HepG2 (cell line): ENCODE data around the gene SV2A. TPM values are rescaled to one million over a fixed set of nuclear protein-coding genes. Genes with fewer than 3 reads are reported as not detected.
"Not testable (repeated sequence)": the region's sequence is repeated elsewhere in the genome, so short reads cannot be mapped to it uniquely, and the experiment has no call there.

Experiments
- ATAC-seq: fragments of 200-7000 bp; cut with Tn5 transposase; 3 replicates; pipeline ENCODE4 v1.9.1; 2020; ENCODE audit warnings: mild to moderate bottlenecking, moderate library complexity
- BruUV-seq: library from RNA; stranded (reverse); fragments of 400-500 nt; replicated peaks from 2 replicates; lab custom pipeline; 2021; lab: Mats Ljungman, UMichigan
- CTCF ChIA-PET: fragments of 300-600 bp; formaldehyde crosslinking; extraction: SDS; loops from one replicate; lab custom pipeline; 2021; ENCODE audit warnings: low total read pairs, inconsistent platforms, low intra/inter-chr PET ratio; lab: Yijun Ruan, JAX
- POLR2A ChIA-PET: fragments of 350-600 bp; sonication (Branson Sonifier 250); formaldehyde crosslinking; loops from one replicate; lab custom pipeline; 2020; ENCODE audit warnings: antibody characterized with exemption, inconsistent platforms; lab: Yijun Ruan, JAX
- DNase-seq: peaks from one replicate; pipeline ENCODE4 v3.0.0-alpha.2; 2015; ENCODE audit warnings: low spot score
- FAIRE-seq: peaks from 3 replicates; lab custom pipeline; 2011; peaks lifted over from hg19 to GRCh38; lab: Jason Lieb, UNC
- H2AFZ ChIP-seq: one replicate; pipeline ENCODE4 v1.6.1; 2011; ENCODE audit warnings: low read length, inconsistent platforms
- H3K27ac ChIP-seq: fragments of 300-600 bp; 3 replicates; pipeline ENCODE4 v1.8.0; 2011; ENCODE audit warnings: mixed run types, mild to moderate bottlenecking, mixed read lengths, low read length, inconsistent platforms; ENCODE audit not compliant: insufficient read depth; ENCODE audit errors: extremely low read length
- H3K27me3 ChIP-seq, 2 experiments: fragments of 200-600 bp in 1 of 2; 2 replicates in 1 of 2; 3 replicates in 1 of 2; pipeline versions ENCODE4 v1.6.0 to v1.8.0; 2011; ENCODE audit warnings: low read length in 2 of 2, mild to moderate bottlenecking in 2 of 2, moderate library complexity in 2 of 2, inconsistent platforms in 1 of 2; ENCODE audit not compliant: insufficient read depth in 2 of 2, control insufficient read depth in 1 of 2
- H3K36me3 ChIP-seq, 2 experiments: fragments of 200-600 bp in 1 of 2; replicated peaks in 1 of 2; 2 replicates in 1 of 2; 3 replicates in 1 of 2; pipeline versions ENCODE4 v1.5.1 to v1.8.0; 2011; ENCODE audit warnings: low read length in 2 of 2, inconsistent platforms in 1 of 2; ENCODE audit not compliant: insufficient read depth in 2 of 2, control insufficient read depth in 1 of 2
- H3K4me1 ChIP-seq: 2 replicates; pipeline ENCODE4 v1.5.1; 2012; ENCODE audit warnings: low read length, inconsistent platforms; ENCODE audit not compliant: insufficient read depth
- H3K4me2 ChIP-seq: 2 replicates; pipeline ENCODE4 v1.6.0; 2011; ENCODE audit warnings: low read depth, low read length, inconsistent platforms
- H3K4me3 ChIP-seq, 3 experiments: fragments of 200-600 bp in 1 of 3; sonication (generic), shearing (Covaris generic) in 1 of 3; replicated peaks in 1 of 3; 2 replicates each; pipeline ENCODE4 v1.5.1; 2011 to 2016; ENCODE audit warnings: low read length in 3 of 3, inconsistent platforms in 2 of 3, low read depth in 2 of 3, mild to moderate bottlenecking in 2 of 3, control low read depth in 1 of 3, mixed read lengths in 1 of 3; ENCODE audit not compliant: insufficient read depth in 1 of 3
- H3K79me2 ChIP-seq: one replicate; pipeline ENCODE4 v1.6.1; 2011; ENCODE audit warnings: low read length, inconsistent platforms; ENCODE audit not compliant: insufficient read depth
- H3K9ac ChIP-seq: 2 replicates; pipeline ENCODE4 v1.6.0; 2011; ENCODE audit warnings: mild to moderate bottlenecking, low read depth, low read length, inconsistent platforms; ENCODE audit not compliant: insufficient read depth
- H3K9me3 ChIP-seq: 2 replicates; pipeline ENCODE4 v1.5.1; 2012; ENCODE audit warnings: mild to moderate bottlenecking, low read length
- H4K20me1 ChIP-seq: 2 replicates; pipeline ENCODE4 v1.6.0; 2011; ENCODE audit warnings: inconsistent platforms, mild to moderate bottlenecking, low read length, moderate library complexity; ENCODE audit not compliant: insufficient read depth
- FOXJ3 ChIP-seq: sonication (generic); formaldehyde crosslinking; IDR thresholded peaks from 2 replicates; pipeline ENCODE4 v1.4.0; 2020; ENCODE audit warnings: missing genetic modification reagents, mild to moderate bottlenecking, borderline replicate concordance
- GLI4 ChIP-seq: sonication (generic); formaldehyde crosslinking; IDR thresholded peaks from 2 replicates; pipeline ENCODE4 v1.5.1; 2020; ENCODE audit warnings: missing genetic modification reagents, mild to moderate bottlenecking, moderate library complexity, borderline replicate concordance
- MIXL1 ChIP-seq: IDR thresholded peaks from 2 replicates; pipeline ENCODE4 v1.6.1; 2016
- NCOA5 ChIP-seq: sonication (generic); formaldehyde crosslinking; IDR thresholded peaks from 2 replicates; pipeline ENCODE4 v1.4.0; 2020; ENCODE audit warnings: missing genetic modification reagents
- NKX3-1 ChIP-seq: sonication (generic); formaldehyde crosslinking; IDR thresholded peaks from 2 replicates; pipeline ENCODE4 v1.5.0; 2020; ENCODE audit warnings: missing genetic modification reagents
- POLR2AphosphoS5 ChIP-seq: IDR thresholded peaks from 2 replicates; pipeline ENCODE4 v1.6.1; 2012; ENCODE audit warnings: low read depth, low read length
- ZBTB8A ChIP-seq: sonication (generic); formaldehyde crosslinking; IDR thresholded peaks from 2 replicates; pipeline ENCODE4 v1.4.0; 2020; ENCODE audit warnings: mild to moderate bottlenecking, low read depth, missing genetic modification reagents, borderline replicate concordance
- ZNF138 ChIP-seq: sonication (generic); formaldehyde crosslinking; IDR thresholded peaks from 2 replicates; pipeline ENCODE4 v1.5.0; 2020; ENCODE audit warnings: mild to moderate bottlenecking, low read depth, missing genetic modification reagents
- ZNF205 ChIP-seq: IDR thresholded peaks from 2 replicates; pipeline ENCODE4 v1.6.1; 2018; ENCODE audit warnings: missing biosample characterization, missing genetic modification reagents
- WGBS: methylation state at CpG from one replicate; pipeline ENCODE4 v1.1.6; 2017; ENCODE audit warnings: low lambda C conversion rate; 5-methylcytosine and 5-hydroxymethylcytosine counted together
- in situ Hi-C: cut with HindIII; loops from 2 replicates; pipeline ENCODE4 v1.10.0; 2017; ENCODE audit warnings: low pct_unique_long_range_greater_than_20kb; ENCODE audit not compliant: extremely low pct_ligation_motif_present
- intact Hi-C: fragments of 100-400 bp; cut with micrococcal nuclease; formaldehyde crosslinking; loops from one replicate; pipeline ENCODE4 v1.10.0; 2022; ENCODE audit not compliant: unreplicated experiment
- polyA plus RNA-seq, 8 experiments: library from polyadenylated mRNA; depleted of rRNA in 3 of 8; stranded (reverse) in 7 of 8; unstranded in 1 of 8; fragments of >200 nt; fragmentation: Illumina TruSeq in 4 of 8; extraction: Trizol in 4 of 8; gene quantifications; 2 replicates each; pipeline versions ENCODE4 v1.2.1 to v1.2.3, GENCODE V29; 2011 to 2016; ENCODE audit warnings: low read depth in 4 of 8, missing spikeins in 1 of 8, mixed read lengths in 1 of 8; ENCODE audit not compliant: insufficient read depth in 1 of 8
- total RNA-seq, 5 experiments: library from RNA; depleted of rRNA; stranded (reverse); fragments of >200 nt; fragmentation: Illumina TruSeq; extraction: Trizol; gene quantifications; 2 replicates each; pipeline ENCODE4 v1.2.3, GENCODE V29; 2016; ENCODE audit warnings: low read depth in 1 of 5
- TF ChIP-seq, protein P1 (sequence below): sonication (generic); formaldehyde crosslinking; IDR thresholded peaks from 2 replicates; pipeline ENCODE4 v1.5.0; 2020; ENCODE audit warnings: missing genetic modification reagents
- TF ChIP-seq, protein P2 (sequence below): sonication (generic); formaldehyde crosslinking; IDR thresholded peaks from 2 replicates; pipeline ENCODE4 v1.5.0; 2020; ENCODE audit warnings: mild to moderate bottlenecking, missing genetic modification reagents
- TF ChIP-seq, protein P3 (sequence below): sonication (generic); formaldehyde crosslinking; IDR thresholded peaks from 2 replicates; pipeline ENCODE4 v1.4.0; 2020; ENCODE audit warnings: missing genetic modification reagents, borderline replicate concordance
- TF ChIP-seq, protein P4 (sequence below): sonication (generic); formaldehyde crosslinking; IDR thresholded peaks from 2 replicates; pipeline ENCODE4 v1.4.0; 2020; ENCODE audit warnings: missing genetic modification reagents, low read depth, mild to moderate bottlenecking, borderline replicate concordance

The SV2A gene
- total and polyA plus RNA-seq, 2 of the 13 experiments (the other 11 are each of a cell fraction or from before 2014, with no cell fraction given) = 0.84 to 1.9 TPM

DNA sequence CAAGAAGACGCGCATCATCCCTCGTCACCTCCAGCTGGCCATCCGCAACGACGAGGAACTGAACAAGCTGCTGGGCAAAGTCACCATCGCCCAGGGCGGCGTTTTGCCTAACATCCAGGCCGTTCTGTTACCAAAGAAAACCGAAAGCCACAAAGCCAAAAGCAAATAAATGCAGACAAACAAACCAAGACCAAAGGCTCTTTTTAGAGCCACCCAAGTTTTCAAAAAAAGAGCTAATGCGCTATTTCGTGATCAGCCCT lies 30.5 kb downstream of the SV2A start:
- BruUV-seq, H3K27me3 ChIP-seq, H3K36me3 ChIP-seq, in situ Hi-C loops, H2AFZ ChIP-seq, H3K79me2 ChIP-seq, H3K9me3 ChIP-seq, intact Hi-C loops, FAIRE-seq, H4K20me1 ChIP-seq, CTCF ChIA-PET, DNase-seq: not testable (repeated sequence)
- Histone ChIP-seq H3K27ac (peak overlapping the region; percentile 95), H3K4me2 (peak overlapping the region; percentile 93), H3K4me3 (peak overlapping the region; percentile 63 to 76 (median 68)), H3K9ac (peak overlapping the region; percentile 87), H3K4me1 (peaks cover 40% of the 10 kb centered on the region)
- peak; percentile 0; the same call in 2 of the 3 replicates for ATAC-seq
- POLR2A ChIA-PET = interaction anchor here (0.9 to 5.4 kb wide), 22 partner anchors 9 to 300 kb away, joined by 3 to 74 read pairs (median 6); partner anchors contain the start of genes BOLA1, MTMR11, OTUD7B and PLEKHO1
- WGBS = 2% methylated on average over 7 of the region's 13 CpGs
- TF ChIP-seq, protein P1, sequence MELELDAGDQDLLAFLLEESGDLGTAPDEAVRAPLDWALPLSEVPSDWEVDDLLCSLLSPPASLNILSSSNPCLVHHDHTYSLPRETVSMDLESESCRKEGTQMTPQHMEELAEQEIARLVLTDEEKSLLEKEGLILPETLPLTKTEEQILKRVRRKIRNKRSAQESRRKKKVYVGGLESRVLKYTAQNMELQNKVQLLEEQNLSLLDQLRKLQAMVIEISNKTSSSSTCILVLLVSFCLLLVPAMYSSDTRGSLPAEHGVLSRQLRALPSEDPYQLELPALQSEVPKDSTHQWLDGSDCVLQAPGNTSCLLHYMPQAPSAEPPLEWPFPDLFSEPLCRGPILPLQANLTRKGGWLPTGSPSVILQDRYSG (CRISPR knock-in tag) = peak; percentile 43; the same call in 1 of the 2 replicates
- TF ChIP-seq ZNF205 = 0 out of 2 replicates have a peak, but pooled peaks have one; percentile 34
- TF ChIP-seq GLI4 = peak; percentile 5; the same call in 1 of the 2 replicates
- TF ChIP-seq, protein P2, sequence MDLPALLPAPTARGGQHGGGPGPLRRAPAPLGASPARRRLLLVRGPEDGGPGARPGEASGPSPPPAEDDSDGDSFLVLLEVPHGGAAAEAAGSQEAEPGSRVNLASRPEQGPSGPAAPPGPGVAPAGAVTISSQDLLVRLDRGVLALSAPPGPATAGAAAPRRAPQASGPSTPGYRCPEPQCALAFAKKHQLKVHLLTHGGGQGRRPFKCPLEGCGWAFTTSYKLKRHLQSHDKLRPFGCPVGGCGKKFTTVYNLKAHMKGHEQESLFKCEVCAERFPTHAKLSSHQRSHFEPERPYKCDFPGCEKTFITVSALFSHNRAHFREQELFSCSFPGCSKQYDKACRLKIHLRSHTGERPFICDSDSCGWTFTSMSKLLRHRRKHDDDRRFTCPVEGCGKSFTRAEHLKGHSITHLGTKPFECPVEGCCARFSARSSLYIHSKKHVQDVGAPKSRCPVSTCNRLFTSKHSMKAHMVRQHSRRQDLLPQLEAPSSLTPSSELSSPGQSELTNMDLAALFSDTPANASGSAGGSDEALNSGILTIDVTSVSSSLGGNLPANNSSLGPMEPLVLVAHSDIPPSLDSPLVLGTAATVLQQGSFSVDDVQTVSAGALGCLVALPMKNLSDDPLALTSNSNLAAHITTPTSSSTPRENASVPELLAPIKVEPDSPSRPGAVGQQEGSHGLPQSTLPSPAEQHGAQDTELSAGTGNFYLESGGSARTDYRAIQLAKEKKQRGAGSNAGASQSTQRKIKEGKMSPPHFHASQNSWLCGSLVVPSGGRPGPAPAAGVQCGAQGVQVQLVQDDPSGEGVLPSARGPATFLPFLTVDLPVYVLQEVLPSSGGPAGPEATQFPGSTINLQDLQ (CRISPR knock-in tag) = peak; percentile 12; the same call in 1 of the 2 replicates
- TF ChIP-seq FOXJ3 = 0 out of 2 replicates have a peak, but pooled peaks have one; percentile 13
- TF ChIP-seq NKX3-1 (CRISPR knock-in tag) = 0 out of 2 replicates have a peak, but pooled peaks have one; percentile 21
- TF ChIP-seq POLR2AphosphoS5 = peak; percentile 58; the same call in 1 of the 2 replicates
- TF ChIP-seq, protein P3, sequence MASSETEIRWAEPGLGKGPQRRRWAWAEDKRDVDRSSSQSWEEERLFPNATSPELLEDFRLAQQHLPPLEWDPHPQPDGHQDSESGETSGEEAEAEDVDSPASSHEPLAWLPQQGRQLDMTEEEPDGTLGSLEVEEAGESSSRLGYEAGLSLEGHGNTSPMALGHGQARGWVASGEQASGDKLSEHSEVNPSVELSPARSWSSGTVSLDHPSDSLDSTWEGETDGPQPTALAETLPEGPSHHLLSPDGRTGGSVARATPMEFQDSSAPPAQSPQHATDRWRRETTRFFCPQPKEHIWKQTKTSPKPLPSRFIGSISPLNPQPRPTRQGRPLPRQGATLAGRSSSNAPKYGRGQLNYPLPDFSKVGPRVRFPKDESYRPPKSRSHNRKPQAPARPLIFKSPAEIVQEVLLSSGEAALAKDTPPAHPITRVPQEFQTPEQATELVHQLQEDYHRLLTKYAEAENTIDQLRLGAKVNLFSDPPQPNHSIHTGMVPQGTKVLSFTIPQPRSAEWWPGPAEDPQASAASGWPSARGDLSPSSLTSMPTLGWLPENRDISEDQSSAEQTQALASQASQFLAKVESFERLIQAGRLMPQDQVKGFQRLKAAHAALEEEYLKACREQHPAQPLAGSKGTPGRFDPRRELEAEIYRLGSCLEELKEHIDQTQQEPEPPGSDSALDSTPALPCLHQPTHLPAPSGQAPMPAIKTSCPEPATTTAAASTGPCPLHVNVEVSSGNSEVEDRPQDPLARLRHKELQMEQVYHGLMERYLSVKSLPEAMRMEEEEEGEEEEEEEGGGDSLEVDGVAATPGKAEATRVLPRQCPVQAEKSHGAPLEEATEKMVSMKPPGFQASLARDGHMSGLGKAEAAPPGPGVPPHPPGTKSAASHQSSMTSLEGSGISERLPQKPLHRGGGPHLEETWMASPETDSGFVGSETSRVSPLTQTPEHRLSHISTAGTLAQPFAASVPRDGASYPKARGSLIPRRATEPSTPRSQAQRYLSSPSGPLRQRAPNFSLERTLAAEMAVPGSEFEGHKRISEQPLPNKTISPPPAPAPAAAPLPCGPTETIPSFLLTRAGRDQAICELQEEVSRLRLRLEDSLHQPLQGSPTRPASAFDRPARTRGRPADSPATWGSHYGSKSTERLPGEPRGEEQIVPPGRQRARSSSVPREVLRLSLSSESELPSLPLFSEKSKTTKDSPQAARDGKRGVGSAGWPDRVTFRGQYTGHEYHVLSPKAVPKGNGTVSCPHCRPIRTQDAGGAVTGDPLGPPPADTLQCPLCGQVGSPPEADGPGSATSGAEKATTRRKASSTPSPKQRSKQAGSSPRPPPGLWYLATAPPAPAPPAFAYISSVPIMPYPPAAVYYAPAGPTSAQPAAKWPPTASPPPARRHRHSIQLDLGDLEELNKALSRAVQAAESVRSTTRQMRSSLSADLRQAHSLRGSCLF (CRISPR knock-in tag) = 0 out of 2 replicates have a peak, but pooled peaks have one; percentile 63
- TF ChIP-seq ZBTB8A = 0 out of 2 replicates have a peak, but pooled peaks have one; percentile 41
- TF ChIP-seq MIXL1 (CRISPR knock-in tag) = 0 out of 2 replicates have a peak, but pooled peaks have one; percentile 0
- TF ChIP-seq ZNF138 (CRISPR knock-in tag) = peak; percentile 13; the same call in 1 of the 2 replicates
- peak; percentile 85 for TF ChIP-seq NCOA5 (CRISPR knock-in tag)
- TF ChIP-seq, protein P4, sequence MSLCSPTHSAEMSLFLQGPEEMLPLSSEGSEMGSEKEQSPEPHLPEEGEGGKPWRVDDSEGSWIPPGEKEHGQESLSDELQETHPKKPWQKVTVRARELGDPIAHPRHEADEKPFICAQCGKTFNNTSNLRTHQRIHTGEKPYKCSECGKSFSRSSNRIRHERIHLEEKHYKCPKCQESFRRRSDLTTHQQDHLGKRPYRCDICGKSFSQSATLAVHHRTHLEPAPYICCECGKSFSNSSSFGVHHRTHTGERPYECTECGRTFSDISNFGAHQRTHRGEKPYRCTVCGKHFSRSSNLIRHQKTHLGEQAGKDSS = 0 out of 2 replicates have a peak, but pooled peaks have one; percentile 14
